ENCODE results near the gene STEAP3.

The STEAP3 gene

GRCh38 chr2:119198240-119198840 lies 25.3 kb upstream of the STEAP3 start:
- no peaks in the 10 kb centered on the region for H3K4me1 ChIP-seq (ENCODE audit: control insufficient read depth, insufficient read depth, low read length)
- H3K27me3 ChIP-seq (ENCODE audit: control insufficient read depth, insufficient read depth, low read length, poor library complexity, severe bottlenecking) = no peaks in the 10 kb centered on the region
- H3K27ac ChIP-seq (ENCODE audit: insufficient read depth, low read depth, low read length, poor library complexity, severe bottlenecking) = no peak overlapping the region
- H3K9me3 ChIP-seq (ENCODE audit: control insufficient read depth, low read length) = no peaks in the 10 kb centered on the region
- WGBS, 2 experiments = 89 to 92% methylated on average over 7 of the region's 7 CpGs
- no peak overlapping the region for H3K4me3 ChIP-seq (ENCODE audit: insufficient read depth, low read depth, low read length)
- no peaks in the 10 kb centered on the region for H3K36me3 ChIP-seq (ENCODE audit: control insufficient read depth, insufficient read depth, low read length)

- H3K4me3 ChIP-seq (ENCODE audit: insufficient read depth, low read depth, low read length) = no peak overlapping the region
- H3K27me3 ChIP-seq (ENCODE audit: control insufficient read depth, insufficient read depth, low read length, poor library complexity, severe bottlenecking) = no peaks in the 10 kb centered on the region
- no peaks in the 10 kb centered on the region for H3K36me3 ChIP-seq (ENCODE audit: control insufficient read depth, insufficient read depth, low read length)
- no peaks in the 10 kb centered on the region for H3K4me1 ChIP-seq (ENCODE audit: control insufficient read depth, insufficient read depth, low read length)
- H3K9me3 ChIP-seq (ENCODE audit: control insufficient read depth, low read length) = no peaks in the 10 kb centered on the region
- H3K27ac ChIP-seq (ENCODE audit: insufficient read depth, low read depth, low read length, poor library complexity, severe bottlenecking) = no peak overlapping the region
- 92 to 95% methylated on average over 5 of the region's 5 CpGs for WGBS, 2 experiments
These were observed 21.8 kb upstream of the STEAP3 start for GRCh38 chr2:119201815-119202214.

- Histone ChIP-seq H3K27ac (ENCODE audit: insufficient read depth, low read depth, low read length, poor library complexity, severe bottlenecking) (no peak overlapping the region), H3K9me3 (ENCODE audit: control insufficient read depth, low read length) (no peaks in the 10 kb centered on the region), H3K27me3 (ENCODE audit: control insufficient read depth, insufficient read depth, low read length, poor library complexity, severe bottlenecking) (no peaks in the 10 kb centered on the region), H3K36me3 (ENCODE audit: control insufficient read depth, insufficient read depth, low read length) (no peaks in the 10 kb centered on the region), H3K4me3 (ENCODE audit: insufficient read depth, low read depth, low read length) (no peak overlapping the region), H3K4me1 (ENCODE audit: control insufficient read depth, insufficient read depth, low read length) (no peaks in the 10 kb centered on the region)
- WGBS, 2 experiments = 91 to 96% methylated on average over 1 of the region's 1 CpG
These were observed 20.9 kb upstream of the STEAP3 start for GRCh38 chr2:119202610-119203310.

- Histone ChIP-seq H3K36me3 (ENCODE audit: control insufficient read depth, insufficient read depth, low read length) (no peaks in the 10 kb centered on the region), H3K4me3 (ENCODE audit: insufficient read depth, low read depth, low read length) (no peak overlapping the region), H3K27ac (ENCODE audit: insufficient read depth, low read depth, low read length, poor library complexity, severe bottlenecking) (no peak overlapping the region), H3K4me1 (ENCODE audit: control insufficient read depth, insufficient read depth, low read length) (no peaks in the 10 kb centered on the region), H3K27me3 (ENCODE audit: control insufficient read depth, insufficient read depth, low read length, poor library complexity, severe bottlenecking) (no peaks in the 10 kb centered on the region), H3K9me3 (ENCODE audit: control insufficient read depth, low read length) (no peaks in the 10 kb centered on the region)
- 84 to 86% methylated on average over 6 of the region's 6 CpGs for WGBS, 2 experiments
These were observed 19.1 kb upstream of the STEAP3 start for GRCh38 chr2:119204525-119204924.

GRCh38 chr2:119205001-119205706 lies 18.5 kb upstream of the STEAP3 start:
- no peaks in the 10 kb centered on the region for H3K4me1 ChIP-seq (ENCODE audit: control insufficient read depth, insufficient read depth, low read length)
- H3K27ac ChIP-seq (ENCODE audit: insufficient read depth, low read depth, low read length, poor library complexity, severe bottlenecking) = no peak overlapping the region
- H3K9me3 ChIP-seq (ENCODE audit: control insufficient read depth, low read length) = no peaks in the 10 kb centered on the region
- no peaks in the 10 kb centered on the region for H3K36me3 ChIP-seq (ENCODE audit: control insufficient read depth, insufficient read depth, low read length)
- WGBS, 2 experiments = 84 to 86% methylated on average over 13 of the region's 13 CpGs
- no peaks in the 10 kb centered on the region for H3K27me3 ChIP-seq (ENCODE audit: control insufficient read depth, insufficient read depth, low read length, poor library complexity, severe bottlenecking)
- H3K4me3 ChIP-seq (ENCODE audit: insufficient read depth, low read depth, low read length) = no peak overlapping the region

GRCh38 chr2:119206201-119206600 lies 17.4 kb upstream of the STEAP3 start:
- no peak overlapping the region for H3K27ac ChIP-seq (ENCODE audit: insufficient read depth, low read depth, low read length, poor library complexity, severe bottlenecking)
- H3K4me1 ChIP-seq (ENCODE audit: control insufficient read depth, insufficient read depth, low read length) = no peaks in the 10 kb centered on the region
- H3K27me3 ChIP-seq (ENCODE audit: control insufficient read depth, insufficient read depth, low read length, poor library complexity, severe bottlenecking) = no peaks in the 10 kb centered on the region
- H3K9me3 ChIP-seq (ENCODE audit: control insufficient read depth, low read length) = no peaks in the 10 kb centered on the region
- no peak overlapping the region for H3K4me3 ChIP-seq (ENCODE audit: insufficient read depth, low read depth, low read length)
- H3K36me3 ChIP-seq (ENCODE audit: control insufficient read depth, insufficient read depth, low read length) = no peaks in the 10 kb centered on the region
- WGBS, 2 experiments = 94 to 96% methylated on average over 2 of the region's 2 CpGs

GRCh38 chr2:119207447-119207846 lies 16.2 kb upstream of the STEAP3 start:
- Histone ChIP-seq H3K27ac (ENCODE audit: insufficient read depth, low read depth, low read length, poor library complexity, severe bottlenecking) (no peak overlapping the region), H3K9me3 (ENCODE audit: control insufficient read depth, low read length) (no peaks in the 10 kb centered on the region), H3K4me1 (ENCODE audit: control insufficient read depth, insufficient read depth, low read length) (no peaks in the 10 kb centered on the region), H3K4me3 (ENCODE audit: insufficient read depth, low read depth, low read length) (no peak overlapping the region), H3K27me3 (ENCODE audit: control insufficient read depth, insufficient read depth, low read length, poor library complexity, severe bottlenecking) (no peaks in the 10 kb centered on the region), H3K36me3 (ENCODE audit: control insufficient read depth, insufficient read depth, low read length) (no peaks in the 10 kb centered on the region)
- 66 to 69% methylated on average over 2 of the region's 2 CpGs for WGBS, 2 experiments

GRCh38 chr2:119208791-119209203 lies 14.8 kb upstream of the STEAP3 start:
- 69 to 74% methylated on average over 4 of the region's 4 CpGs for WGBS, 2 experiments
- H3K4me1 ChIP-seq (ENCODE audit: control insufficient read depth, insufficient read depth, low read length) = no peaks in the 10 kb centered on the region

GRCh38 chr2:119212139-119212800 lies 11.4 kb upstream of the STEAP3 start:
- H3K27me3 ChIP-seq (ENCODE audit: control insufficient read depth, insufficient read depth, low read length, poor library complexity, severe bottlenecking) = no peaks in the 10 kb centered on the region
- no peaks in the 10 kb centered on the region for H3K4me1 ChIP-seq (ENCODE audit: control insufficient read depth, insufficient read depth, low read length)
- no peaks in the 10 kb centered on the region for H3K9me3 ChIP-seq (ENCODE audit: control insufficient read depth, low read length)
- H3K36me3 ChIP-seq (ENCODE audit: control insufficient read depth, insufficient read depth, low read length) = no peaks in the 10 kb centered on the region
- WGBS, 2 experiments = 88 to 89% methylated on average over 10 of the region's 10 CpGs
- H3K27ac ChIP-seq (ENCODE audit: insufficient read depth, low read depth, low read length, poor library complexity, severe bottlenecking) = no peak overlapping the region
- no peak overlapping the region for H3K4me3 ChIP-seq (ENCODE audit: insufficient read depth, low read depth, low read length)

More at GRCh38 chr2:119208791-119209203, 14.8 kb upstream of the STEAP3 start:
- H3K9me3 ChIP-seq (ENCODE audit: control insufficient read depth, low read length) = no peaks in the 10 kb centered on the region
- no peaks in the 10 kb centered on the region for H3K36me3 ChIP-seq (ENCODE audit: control insufficient read depth, insufficient read depth, low read length)
- H3K4me3 ChIP-seq (ENCODE audit: insufficient read depth, low read depth, low read length) = no peak overlapping the region
- no peaks in the 10 kb centered on the region for H3K27me3 ChIP-seq (ENCODE audit: control insufficient read depth, insufficient read depth, low read length, poor library complexity, severe bottlenecking)
- H3K27ac ChIP-seq (ENCODE audit: insufficient read depth, low read depth, low read length, poor library complexity, severe bottlenecking) = no peak overlapping the region

All from ectodermal cell (in vitro differentiated cells).